ENCODE measurements around the gene TICAM1.

- TF ChIP-seq TAF1 (IDR thresholded peaks at IDR 0.05; ENCODE audit: low read depth, low read length), result no peak
- TF ChIP-seq POLR2A (IDR thresholded peaks at IDR 0.05; ENCODE audit: low read depth, low read length), result no peak
- no peak for TF ChIP-seq POLR2AphosphoS5 (IDR thresholded peaks at IDR 0.05; ENCODE audit: low read depth, low read length)
- no peak for TF ChIP-seq POU2F2 (IDR thresholded peaks at IDR 0.05; ENCODE audit: low read depth, low read length)
- TF ChIP-seq PAX5 (IDR thresholded peaks at IDR 0.05; ENCODE audit: insufficient read depth, low read length, severe bottlenecking), result no peak
- TF ChIP-seq SPI1 (IDR thresholded peaks at IDR 0.05; ENCODE audit: low read depth, low read length), result no peak
These were observed 15.1 kb downstream of the TICAM1 start for GRCh38 chr19:4816202-4816949.

Data from GM12891 (cell line).